Measurements from ENCODE around the gene JAM3.

- TF ChIP-seq USF2 (CRISPR knock-in tag; IDR thresholded peaks at IDR 0.05) = no peak
- TF ChIP-seq PREB (CRISPR knock-in tag; IDR thresholded peaks at IDR 0.05; ENCODE audit: borderline replicate concordance) = no peak
- TF ChIP-seq HMGXB4 (CRISPR knock-in tag; IDR thresholded peaks at IDR 0.05) = no peak
- TF ChIP-seq ZSCAN18 (CRISPR knock-in tag; IDR thresholded peaks at IDR 0.05) = no peak
These were observed 19.6 kb upstream of the JAM3 start for GRCh38 chr11:134049303-134049702.

Measured in WTC11 (cell line).